GM12801 (cell line): ENCODE measurements around the gene NLGN1.

ENCODE experiments used
- CTCF ChIP-seq: IDR thresholded peaks from one replicate; pipeline ENCODE4 v1.5.1; 2011; ENCODE audit warnings: control low read depth; ENCODE audit not compliant: insufficient read length; ENCODE audit errors: extremely low read depth

NLGN1 gene

DNA sequence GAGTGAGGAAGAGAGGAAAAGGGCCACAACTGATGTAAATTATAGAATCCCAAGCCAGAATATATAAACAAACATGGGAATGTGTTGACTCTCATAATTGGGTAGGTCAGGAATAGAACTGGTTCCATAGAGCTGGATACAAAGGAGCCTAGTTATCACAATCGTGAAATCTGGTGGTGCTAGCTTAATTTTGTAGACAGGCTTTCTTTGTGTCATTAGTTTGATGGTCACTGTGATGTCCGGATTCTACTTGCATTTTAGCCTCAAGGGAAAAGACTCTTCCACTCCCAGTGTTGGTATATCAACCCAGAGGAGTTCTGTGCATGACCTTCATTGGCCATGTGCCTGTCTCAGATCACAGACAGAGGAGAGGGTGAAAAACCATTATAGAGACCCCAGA, 81.8 kb downstream of the NLGN1 start:
- no peak for TF ChIP-seq CTCF

- TF ChIP-seq CTCF = no peak
Measured at GRCh38 chr3:173501931-173502489, 104.5 kb downstream of the NLGN1 start.

DNA sequence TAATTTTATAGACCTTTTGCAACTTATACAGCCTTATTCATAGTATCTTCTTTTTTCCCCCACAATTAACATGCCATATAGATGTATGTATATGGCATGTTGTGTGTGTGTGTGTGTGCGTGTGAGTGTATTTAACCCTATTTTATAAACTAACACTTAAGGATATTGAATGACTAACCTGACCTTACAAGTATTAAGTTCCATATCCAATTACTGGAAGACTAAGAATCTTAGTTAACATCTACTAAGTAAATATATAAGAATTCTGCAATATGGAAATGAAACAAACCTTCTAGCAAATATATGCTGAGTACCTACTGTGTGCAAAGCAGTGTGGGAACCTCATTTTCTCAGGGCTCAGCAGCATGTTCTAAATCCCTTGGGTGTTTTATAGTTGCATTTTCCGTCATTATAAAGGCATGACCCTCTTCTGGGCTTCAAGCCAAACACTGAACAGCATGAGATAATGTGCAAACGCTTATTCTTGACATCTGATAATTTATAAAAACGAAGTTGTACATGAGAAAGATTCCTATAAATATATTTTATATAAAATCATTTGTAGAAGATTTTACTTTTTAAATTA, 105.5 kb downstream of the NLGN1 start:
- no peak for TF ChIP-seq CTCF

DNA sequence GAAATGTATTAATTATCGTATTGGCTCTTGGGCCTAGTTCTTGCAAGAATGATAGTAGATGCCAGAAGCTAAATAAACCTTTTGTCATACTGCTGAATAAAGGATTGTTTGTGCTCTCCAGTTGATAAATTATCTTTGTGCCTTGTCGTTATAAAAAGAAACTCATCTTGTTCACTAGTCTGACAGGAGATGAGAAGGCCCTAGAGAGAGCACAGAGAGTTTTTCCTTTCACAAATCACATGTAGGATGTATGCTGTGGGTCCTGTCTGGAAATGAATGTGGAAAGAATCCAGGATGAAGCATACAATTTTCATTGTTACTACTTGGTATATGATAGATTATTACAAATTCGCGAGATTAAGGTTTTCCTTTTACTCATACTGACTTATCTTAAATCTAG, 113.0 kb downstream of the NLGN1 start:
- no peak for TF ChIP-seq CTCF

DNA sequence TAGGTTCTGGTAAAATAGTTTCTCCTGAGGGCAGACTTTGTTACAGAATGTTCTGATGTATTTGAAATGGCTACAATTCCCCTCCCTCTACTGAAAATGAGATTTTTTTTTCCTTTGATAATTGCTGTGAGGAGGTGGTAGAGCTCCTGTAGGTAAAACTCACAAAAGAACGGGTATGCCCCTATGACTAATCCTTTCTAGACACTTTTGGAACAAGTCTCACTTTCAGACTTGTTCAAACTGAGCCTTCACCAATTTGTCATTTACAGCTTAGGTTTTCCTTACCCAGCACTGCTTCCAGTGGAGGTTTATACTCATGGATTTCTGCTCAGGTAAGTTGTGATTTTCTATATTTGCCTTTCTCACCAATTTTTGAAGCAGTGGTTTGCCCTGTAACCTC, 115.6 kb downstream of the NLGN1 start:
- no peak for TF ChIP-seq CTCF

GRCh38 chr3:173529062-173529711, 131.6 kb downstream of the NLGN1 start:
- no peak for TF ChIP-seq CTCF

DNA sequence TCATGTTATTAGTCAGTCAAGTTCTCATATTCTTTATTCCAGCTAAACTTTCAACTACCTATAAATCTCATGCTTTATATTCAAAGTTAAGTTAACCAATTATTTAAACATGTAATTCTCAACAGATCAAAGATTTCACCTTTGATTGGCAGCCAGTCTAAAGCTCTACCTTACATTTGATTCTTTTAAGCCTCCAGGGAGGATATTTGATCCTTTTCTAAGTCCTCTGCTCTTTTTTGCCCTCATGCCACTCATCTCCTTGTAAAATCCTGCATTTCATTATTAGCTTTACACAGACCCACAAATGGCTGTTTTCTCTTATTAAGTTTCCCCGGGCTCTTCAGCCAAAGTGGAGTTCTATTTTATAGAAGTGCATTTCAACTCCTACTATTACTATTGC, 134.1 kb downstream of the NLGN1 start:
- no peak for TF ChIP-seq CTCF
